Measurements from ENCODE around the gene SLX4IP.

- TF ChIP-seq ZBTB49 (tag by site-specific recombination; IDR thresholded peaks at IDR 0.05; ENCODE audit: low read depth) = no peak
- TF ChIP-seq ZNF169 (tag by site-specific recombination; IDR thresholded peaks at IDR 0.05) = no peak
- no peak for TF ChIP-seq AEBP2 (tag by site-specific recombination; IDR thresholded peaks at IDR 0.05; ENCODE audit: borderline replicate concordance)
- TF ChIP-seq ZSCAN16 (tag by site-specific recombination; IDR thresholded peaks at IDR 0.05) = no peak
- no peak for TF ChIP-seq ZSCAN5A (tag by site-specific recombination; IDR thresholded peaks at IDR 0.05)
- no peak for TF ChIP-seq CTCF (tag by site-specific recombination; IDR thresholded peaks at IDR 0.05)
Observed at GRCh38 chr20:10505827-10506226, 70.7 kb downstream of the SLX4IP start.

All from HEK293 (cell line).